Fibroblast of lung (primary cell): ENCODE results near the gene SH3RF1. TPM values are rescaled to one million over a fixed set of nuclear protein-coding genes. Genes with fewer than 3 reads are reported as not detected.

Experiments
- DNase-seq, 2 donors: peaks; one replicate each; pipeline versions ENCODE4 v3.0.0 to v3.0.0-alpha.2; 2010; ENCODE audit warnings: low read depth in 2 of 2
- H2AFZ ChIP-seq: 2 replicates; pipeline ENCODE4 v1.5.1; 2012; ENCODE audit warnings: low read length, control low read depth, inconsistent platforms
- H3K27ac ChIP-seq: 2 replicates; pipeline ENCODE4 v1.5.1; 2011; ENCODE audit warnings: low read length, control low read depth; ENCODE audit not compliant: insufficient read depth
- H3K27me3 ChIP-seq: 2 replicates; pipeline ENCODE4 v1.5.1; 2011; ENCODE audit warnings: mild to moderate bottlenecking, low read length; ENCODE audit not compliant: control insufficient read depth, insufficient read depth
- H3K36me3 ChIP-seq: 2 replicates; pipeline ENCODE4 v1.5.1; 2011; ENCODE audit warnings: low read length; ENCODE audit not compliant: control insufficient read depth, insufficient read depth
- H3K4me1 ChIP-seq: 2 replicates; pipeline ENCODE4 v1.5.1; 2011; ENCODE audit warnings: low read length; ENCODE audit not compliant: control insufficient read depth, insufficient read depth; ENCODE audit errors: extremely low read depth
- H3K4me2 ChIP-seq: 2 replicates; pipeline ENCODE4 v1.5.1; 2011; ENCODE audit warnings: low read length, control low read depth; ENCODE audit not compliant: insufficient read depth; ENCODE audit errors: extremely low read depth
- H3K4me3 ChIP-seq, 4 experiments: fragments of 200-600 bp in 1 of 4; sonication (generic) in 1 of 4; replicated peaks in 1 of 4; 2 replicates each; pipeline ENCODE4 v1.5.1; 2011 to 2016; ENCODE audit warnings: low read length in 4 of 4, low read depth in 3 of 4, mild to moderate bottlenecking in 3 of 4, control low read depth in 2 of 4, inconsistent platforms in 1 of 4, mixed read lengths in 1 of 4; ENCODE audit not compliant: insufficient read depth in 1 of 4; ENCODE audit errors: control extremely low read depth in 1 of 4
- H3K79me2 ChIP-seq: 2 replicates; pipeline ENCODE4 v1.5.1; 2012; ENCODE audit warnings: mild to moderate bottlenecking, low read length, inconsistent platforms; ENCODE audit not compliant: control insufficient read depth, insufficient read depth
- H3K9ac ChIP-seq: 2 replicates; pipeline ENCODE4 v1.5.1; 2011; ENCODE audit warnings: mild to moderate bottlenecking, low read length, control low read depth; ENCODE audit not compliant: insufficient read depth
- H3K9me3 ChIP-seq: 2 replicates; pipeline ENCODE4 v1.5.1; 2012; ENCODE audit warnings: low read depth, low read length; ENCODE audit not compliant: control insufficient read depth, insufficient read depth
- H4K20me1 ChIP-seq: 2 replicates; pipeline ENCODE4 v1.5.1; 2011; ENCODE audit warnings: low read length; ENCODE audit not compliant: control insufficient read depth, insufficient read depth; ENCODE audit errors: extremely low read depth
- CTCF ChIP-seq, 2 donors: IDR thresholded peaks in 1 of 2; conservative IDR thresholded peaks in 1 of 2; 1 replicate in 1 of 2; 2 replicates in 1 of 2; pipeline ENCODE4 v1.5.1; 2011 to 2012; ENCODE audit warnings: low read length in 2 of 2, control low read depth in 1 of 2, inconsistent platforms in 1 of 2, low read depth in 1 of 2, mild to moderate bottlenecking in 1 of 2
- EZH2 ChIP-seq: IDR thresholded peaks from 2 replicates; pipeline ENCODE4 v1.5.1; 2012; ENCODE audit warnings: low read length, control low read depth, mild to moderate bottlenecking; ENCODE audit errors: missing control alignments
- polyA plus RNA-seq, 2 donors: library from polyadenylated mRNA; depleted of rRNA in 1 of 2; stranded (reverse) in 1 of 2; unstranded in 1 of 2; fragments of >200 nt; gene quantifications; 2 replicates each; pipeline ENCODE4 v1.2.1, GENCODE V29; 2011 to 2012; ENCODE audit warnings: missing spikeins in 1 of 2
- total RNA-seq: library from RNA; depleted of rRNA; stranded (reverse); fragments of >200 nt; gene quantifications from 2 replicates; pipeline ENCODE4 v1.2.1, GENCODE V29; 2014

Gene SH3RF1
- total and polyA plus RNA-seq, 2 donors (not counting 1 experiment from before 2014, with no cell fraction given), result 13.0 to 18.8 TPM

DNA sequence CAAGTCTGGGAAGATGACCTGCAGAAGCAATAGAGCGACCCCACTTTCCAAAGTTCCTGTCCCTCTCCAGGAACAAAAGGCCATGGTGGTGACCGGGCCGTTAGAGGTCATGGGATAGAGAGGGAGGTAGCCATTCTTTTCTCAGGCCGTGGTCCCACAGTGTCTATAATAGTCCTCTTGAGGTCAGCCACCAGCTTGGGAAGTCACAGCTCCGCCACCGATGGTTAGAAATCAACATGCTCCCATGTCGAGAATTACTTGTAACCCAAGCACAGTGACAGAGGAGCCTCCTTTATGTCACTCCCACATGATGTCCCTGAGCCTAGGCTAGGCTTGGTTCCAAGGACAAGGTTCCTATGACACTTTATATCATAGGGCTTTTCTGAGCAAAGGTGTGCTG is 212.4 kb downstream of the SH3RF1 start:
- H3K4me3 ChIP-seq, result no peak overlapping the region
- DNase-seq, result no peak
- H3K27me3 ChIP-seq, result no peaks in the 10 kb centered on the region
- no peak overlapping the region for H3K4me2 ChIP-seq
- no peaks in the 10 kb centered on the region for H3K79me2 ChIP-seq
- no peaks in the 10 kb centered on the region for H3K36me3 ChIP-seq
- H3K9me3 ChIP-seq, result no peaks in the 10 kb centered on the region
- H3K4me1 ChIP-seq, result peaks cover 7% of the 10 kb centered on the region
- no peak overlapping the region for H3K9ac ChIP-seq
- H2AFZ ChIP-seq, result no peak overlapping the region
- TF ChIP-seq CTCF (conservative IDR thresholded peaks at IDR 0.05 in 1 of 2, IDR thresholded peaks at IDR 0.05 in 1 of 2; ENCODE audit: low read depth in 1 of 2, low read length in 2 of 2) (no peak), EZH2 (no peak)
- no peaks in the 10 kb centered on the region for H4K20me1 ChIP-seq
- no peak overlapping the region for H3K27ac ChIP-seq

GRCh38 chr4:169054879-169055278 is 215.9 kb downstream of the SH3RF1 start:
- Histone ChIP-seq H3K4me2 (no peak overlapping the region), H4K20me1 (no peaks in the 10 kb centered on the region), H2AFZ (no peak overlapping the region), H3K4me3 (no peak overlapping the region), H3K27me3 (no peaks in the 10 kb centered on the region), H3K9ac (no peak overlapping the region), H3K9me3 (no peaks in the 10 kb centered on the region), H3K79me2 (no peaks in the 10 kb centered on the region), H3K27ac (no peak overlapping the region), H3K36me3 (no peaks in the 10 kb centered on the region), H3K4me1 (peaks cover under 1% of the 10 kb centered on the region)
- TF ChIP-seq EZH2, result no peak
- TF ChIP-seq CTCF (conservative IDR thresholded peaks at IDR 0.05 in 1 of 2, IDR thresholded peaks at IDR 0.05 in 1 of 2; ENCODE audit: low read depth in 1 of 2, low read length in 2 of 2), result no peak
- no peak for DNase-seq

DNA sequence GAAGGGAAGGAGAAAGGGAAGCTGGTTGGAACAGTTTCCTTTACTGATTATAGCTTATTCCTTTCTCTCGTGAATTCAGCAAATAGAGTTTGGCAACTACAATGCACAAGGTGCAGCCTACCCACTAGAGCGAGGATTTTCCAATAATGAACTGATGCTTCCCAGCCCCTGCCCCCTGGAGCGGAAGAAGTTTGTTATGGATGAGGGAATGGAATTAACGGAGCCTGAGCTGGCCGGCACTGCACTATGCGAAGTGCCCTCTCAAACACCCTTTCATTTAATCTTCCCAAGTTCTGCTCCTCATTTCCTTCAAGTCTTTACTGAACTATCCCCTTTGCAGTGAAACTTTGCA is 218.2 kb downstream of the SH3RF1 start:
- Histone ChIP-seq H3K27me3 (no peaks in the 10 kb centered on the region), H3K4me3 (no peak overlapping the region), H3K79me2 (no peaks in the 10 kb centered on the region), H2AFZ (no peak overlapping the region), H3K9ac (no peak overlapping the region), H3K36me3 (no peaks in the 10 kb centered on the region), H3K4me2 (no peak overlapping the region), H4K20me1 (no peaks in the 10 kb centered on the region), H3K4me1 (no peaks in the 10 kb centered on the region), H3K27ac (no peak overlapping the region), H3K9me3 (no peaks in the 10 kb centered on the region)
- no peak for DNase-seq
- TF ChIP-seq EZH2 (no peak), CTCF (conservative IDR thresholded peaks at IDR 0.05 in 1 of 2, IDR thresholded peaks at IDR 0.05 in 1 of 2; ENCODE audit: low read depth in 1 of 2, low read length in 2 of 2) (no peak)
